ENCODE data around the gene SLMAP. TPM values are rescaled to one million over a fixed set of nuclear protein-coding genes. Genes with fewer than 3 reads are reported as not detected.

The SLMAP gene
- total and polyA plus RNA-seq, 2 of the 4 experiments (the other 2 are of a cell fraction) = 15.5 to 26.5 TPM

DNA sequence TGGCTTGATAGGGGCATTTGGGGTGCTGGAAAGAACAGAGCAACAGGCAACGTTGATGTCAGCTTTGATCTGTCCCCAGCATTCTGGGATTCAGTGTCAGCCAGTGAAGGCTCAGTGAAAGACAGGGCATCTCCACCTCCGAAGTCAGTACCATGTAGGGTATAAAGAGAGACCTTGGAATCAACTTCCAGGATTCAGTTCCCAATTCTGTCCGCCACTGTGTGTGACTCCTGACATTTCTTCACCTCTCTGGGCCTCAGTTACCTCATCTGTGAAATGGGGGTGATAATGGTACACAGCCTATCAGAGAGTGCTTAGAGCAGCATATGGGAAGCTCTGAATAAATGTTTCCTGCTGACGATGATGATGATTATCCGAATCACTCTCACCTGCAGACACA lies 196.5 kb downstream of the SLMAP start:
- Histone ChIP-seq H4K8ac (ENCODE audit: low read depth in 2 of 2, low read length in 2 of 2) (peak overlapping the region; percentile 91 to 97), H2BK5ac (ENCODE audit: low read depth, low read length, poor library complexity, severe bottlenecking) (peak overlapping the region; percentile 99), H2AK9ac (replicated peaks; ENCODE audit: low read depth, low read length, poor library complexity) (peak overlapping the region; percentile 84), H3K9me3 (ENCODE audit: control insufficient read depth, insufficient read depth, low read length) (no peaks in the 10 kb centered on the region), H3K9me1 (ENCODE audit: insufficient read depth, low read length) (peaks cover 20% of the 10 kb centered on the region), H2BK120ac (ENCODE audit: low read depth, low read length) (peak overlapping the region; percentile 99), H2AK5ac (ENCODE audit: low read depth, low read length) (peak overlapping the region; percentile 96), H3K36me3 (ENCODE audit: control insufficient read depth, insufficient read depth, low read length) (no peaks in the 10 kb centered on the region), H3K18ac (ENCODE audit: low read depth, low read length) (peak overlapping the region; percentile 99), H3K4me1 (ENCODE audit: control insufficient read depth, insufficient read depth, low read length) (peaks cover 22% of the 10 kb centered on the region), H3K9ac (ENCODE audit: low read depth, low read length) (peak overlapping the region; percentile 65), H2AFZ (replicated peaks; ENCODE audit: low read length, poor library complexity) (peak overlapping the region; percentile 52), H2BK20ac (ENCODE audit: low read depth, low read length) (peak overlapping the region; percentile 99), H3K56ac (ENCODE audit: extremely low read depth, insufficient read depth, low read length) (peak overlapping the region; percentile 93), H3K4me2 (ENCODE audit: low read depth, low read length) (no peak overlapping the region), H3K79me1 (ENCODE audit: low read depth in 1 of 2, low read length in 2 of 2) (0 out of 4 replicates have a peak, but pooled peaks cover 0 to 8% of the 10 kb centered on the region in 2 experiments), H3K4me3 (ENCODE audit: insufficient read depth, low read depth, low read length) (no peak overlapping the region), H3K4ac (ENCODE audit: low read depth, low read length) (peak overlapping the region; percentile 100), H3K27me3 (ENCODE audit: control insufficient read depth, insufficient read depth, low read length) (no peaks in the 10 kb centered on the region), H3K27ac (ENCODE audit: insufficient read depth, low read length) (peak overlapping the region; percentile 98), H3K14ac (replicated peaks; ENCODE audit: low read depth, low read length) (peak overlapping the region; percentile 99), H3K23ac (ENCODE audit: low read depth, low read length) (peak overlapping the region; percentile 98), H4K20me1 (ENCODE audit: insufficient read depth, low read length) (no peaks in the 10 kb centered on the region), H4K91ac (ENCODE audit: insufficient read depth, low read depth, low read length) (peak overlapping the region; percentile 99), H4K5ac (ENCODE audit: low read depth, low read length) (peak overlapping the region; percentile 100), H2BK15ac (ENCODE audit: low read depth, low read length) (peak overlapping the region; percentile 91)
- ChIA-PET CTCF (no interaction called here), POLR2A (ENCODE audit: unreplicated experiment) (no interaction called here)
- intact Hi-C loops (cut with micrococcal nuclease) = loop anchor here (5.0 kb wide), 1 partner anchor 210 kb away; no protein-coding TSS in a partner anchor
- BruUV-seq (replicated peaks) = no TSS peak
- ATAC-seq (ENCODE audit: low read depth) (no peak; the same call in 1 of the 2 replicates), DNase-seq (no peak)
- dilution Hi-C loops (cut with HindIII; ENCODE audit: low sequenced_read_pairs, unreplicated experiment) = no loop called here
- in situ Hi-C loops (cut with MboI; ENCODE audit: low sequenced_read_pairs) = no loop called here
- TF ChIP-seq BHLHE40 (IDR thresholded peaks at IDR 0.05; ENCODE audit: low read depth, low read length) (no peak), MAFK (IDR thresholded peaks at IDR 0.05; ENCODE audit: low read depth, low read length) (no peak), NFE2L2 (IDR thresholded peaks at IDR 0.05; ENCODE audit: low read depth, low read length) (no peak), RAD21 (IDR thresholded peaks at IDR 0.05; ENCODE audit: low read length) (no peak), CEBPB (IDR thresholded peaks at IDR 0.05; ENCODE audit: low read depth, low read length) (no peak), CHD1 (IDR thresholded peaks at IDR 0.05; ENCODE audit: low read depth, low read length) (no peak), SMC3 (IDR thresholded peaks at IDR 0.05; ENCODE audit: low read depth, low read length) (no peak), MXI1 (IDR thresholded peaks at IDR 0.05; ENCODE audit: borderline replicate concordance, low read depth, low read length) (no peak), RCOR1 (IDR thresholded peaks at IDR 0.05; ENCODE audit: insufficient replicate concordance, low read length) (no peak), FOS (IDR thresholded peaks at IDR 0.05; ENCODE audit: low read depth, low read length) (no peak), POLR2A (IDR thresholded peaks at IDR 0.05; ENCODE audit: low read depth, low read length) (no peak), MAZ (IDR thresholded peaks at IDR 0.05; ENCODE audit: borderline replicate concordance, low read depth, low read length) (no peak), RFX5 (IDR thresholded peaks at IDR 0.05; ENCODE audit: low read depth, low read length) (no peak)
- TF ChIP-seq, protein P1, sequence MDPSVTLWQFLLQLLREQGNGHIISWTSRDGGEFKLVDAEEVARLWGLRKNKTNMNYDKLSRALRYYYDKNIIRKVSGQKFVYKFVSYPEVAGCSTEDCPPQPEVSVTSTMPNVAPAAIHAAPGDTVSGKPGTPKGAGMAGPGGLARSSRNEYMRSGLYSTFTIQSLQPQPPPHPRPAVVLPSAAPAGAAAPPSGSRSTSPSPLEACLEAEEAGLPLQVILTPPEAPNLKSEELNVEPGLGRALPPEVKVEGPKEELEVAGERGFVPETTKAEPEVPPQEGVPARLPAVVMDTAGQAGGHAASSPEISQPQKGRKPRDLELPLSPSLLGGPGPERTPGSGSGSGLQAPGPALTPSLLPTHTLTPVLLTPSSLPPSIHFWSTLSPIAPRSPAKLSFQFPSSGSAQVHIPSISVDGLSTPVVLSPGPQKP (IDR thresholded peaks at IDR 0.05; ENCODE audit: borderline replicate concordance, low read depth, low read length) = no peak
- TF ChIP-seq, protein P2, sequence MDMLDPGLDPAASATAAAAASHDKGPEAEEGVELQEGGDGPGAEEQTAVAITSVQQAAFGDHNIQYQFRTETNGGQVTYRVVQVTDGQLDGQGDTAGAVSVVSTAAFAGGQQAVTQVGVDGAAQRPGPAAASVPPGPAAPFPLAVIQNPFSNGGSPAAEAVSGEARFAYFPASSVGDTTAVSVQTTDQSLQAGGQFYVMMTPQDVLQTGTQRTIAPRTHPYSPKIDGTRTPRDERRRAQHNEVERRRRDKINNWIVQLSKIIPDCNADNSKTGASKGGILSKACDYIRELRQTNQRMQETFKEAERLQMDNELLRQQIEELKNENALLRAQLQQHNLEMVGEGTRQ (IDR thresholded peaks at IDR 0.05; ENCODE audit: low read depth, low read length) = no peak
- TF ChIP-seq, protein P3, sequence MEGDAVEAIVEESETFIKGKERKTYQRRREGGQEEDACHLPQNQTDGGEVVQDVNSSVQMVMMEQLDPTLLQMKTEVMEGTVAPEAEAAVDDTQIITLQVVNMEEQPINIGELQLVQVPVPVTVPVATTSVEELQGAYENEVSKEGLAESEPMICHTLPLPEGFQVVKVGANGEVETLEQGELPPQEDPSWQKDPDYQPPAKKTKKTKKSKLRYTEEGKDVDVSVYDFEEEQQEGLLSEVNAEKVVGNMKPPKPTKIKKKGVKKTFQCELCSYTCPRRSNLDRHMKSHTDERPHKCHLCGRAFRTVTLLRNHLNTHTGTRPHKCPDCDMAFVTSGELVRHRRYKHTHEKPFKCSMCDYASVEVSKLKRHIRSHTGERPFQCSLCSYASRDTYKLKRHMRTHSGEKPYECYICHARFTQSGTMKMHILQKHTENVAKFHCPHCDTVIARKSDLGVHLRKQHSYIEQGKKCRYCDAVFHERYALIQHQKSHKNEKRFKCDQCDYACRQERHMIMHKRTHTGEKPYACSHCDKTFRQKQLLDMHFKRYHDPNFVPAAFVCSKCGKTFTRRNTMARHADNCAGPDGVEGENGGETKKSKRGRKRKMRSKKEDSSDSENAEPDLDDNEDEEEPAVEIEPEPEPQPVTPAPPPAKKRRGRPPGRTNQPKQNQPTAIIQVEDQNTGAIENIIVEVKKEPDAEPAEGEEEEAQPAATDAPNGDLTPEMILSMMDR (conservative IDR thresholded peaks at IDR 0.05; ENCODE audit: low read depth, low read length) = no peak
- WGBS, 2 experiments (ENCODE audit: extremely low coverage in 2 of 2, insufficient read length in 1 of 2) = no CpG with 5 or more reads among the region's 5 CpGs
